ENCODE results near the gene CRB1. TPM values are rescaled to one million over a fixed set of nuclear protein-coding genes. Genes with fewer than 3 reads are reported as not detected.

Gene CRB1
- total RNA-seq, 4 donors from 2014 or later, result 0.12 to 0.54 (median 0.33) TPM

DNA sequence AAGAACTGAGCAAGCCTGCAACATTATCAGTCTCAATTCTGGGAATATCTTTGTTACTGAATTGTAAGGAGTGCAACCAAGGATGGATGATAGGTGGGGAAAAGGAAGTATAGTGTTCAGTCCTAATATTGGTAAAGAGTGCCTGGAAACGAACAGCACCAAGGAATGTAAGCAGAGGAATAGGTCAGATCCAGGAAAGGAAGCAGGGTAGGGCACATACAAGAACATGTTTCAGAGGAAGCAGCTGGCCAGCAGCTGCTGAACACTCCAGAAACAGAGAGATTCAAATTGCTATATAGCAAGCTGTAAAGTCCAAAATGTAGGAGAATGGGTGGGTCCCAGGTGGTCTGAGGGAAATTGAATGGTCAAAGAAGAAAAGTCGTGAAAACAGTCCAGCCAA lies 37.9 kb downstream of the CRB1 start:
- 35 to 40% methylated on average over 2 of the region's 2 CpGs for WGBS, 2 donors (ENCODE audit: low coverage in 1 of 2)
- Histone ChIP-seq H3K27ac (no peak overlapping the region), H3K4me3 (no peak overlapping the region), H3K4me1 (no peaks in the 10 kb centered on the region), H3K36me3 (no peaks in the 10 kb centered on the region), H3K27me3 (no peaks in the 10 kb centered on the region), H3K9me3 (no peaks in the 10 kb centered on the region)
- no peak for ATAC-seq
- no peak for TF ChIP-seq POLR2A (IDR thresholded peaks at IDR 0.05)
- TF ChIP-seq, protein P1, sequence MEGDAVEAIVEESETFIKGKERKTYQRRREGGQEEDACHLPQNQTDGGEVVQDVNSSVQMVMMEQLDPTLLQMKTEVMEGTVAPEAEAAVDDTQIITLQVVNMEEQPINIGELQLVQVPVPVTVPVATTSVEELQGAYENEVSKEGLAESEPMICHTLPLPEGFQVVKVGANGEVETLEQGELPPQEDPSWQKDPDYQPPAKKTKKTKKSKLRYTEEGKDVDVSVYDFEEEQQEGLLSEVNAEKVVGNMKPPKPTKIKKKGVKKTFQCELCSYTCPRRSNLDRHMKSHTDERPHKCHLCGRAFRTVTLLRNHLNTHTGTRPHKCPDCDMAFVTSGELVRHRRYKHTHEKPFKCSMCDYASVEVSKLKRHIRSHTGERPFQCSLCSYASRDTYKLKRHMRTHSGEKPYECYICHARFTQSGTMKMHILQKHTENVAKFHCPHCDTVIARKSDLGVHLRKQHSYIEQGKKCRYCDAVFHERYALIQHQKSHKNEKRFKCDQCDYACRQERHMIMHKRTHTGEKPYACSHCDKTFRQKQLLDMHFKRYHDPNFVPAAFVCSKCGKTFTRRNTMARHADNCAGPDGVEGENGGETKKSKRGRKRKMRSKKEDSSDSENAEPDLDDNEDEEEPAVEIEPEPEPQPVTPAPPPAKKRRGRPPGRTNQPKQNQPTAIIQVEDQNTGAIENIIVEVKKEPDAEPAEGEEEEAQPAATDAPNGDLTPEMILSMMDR (IDR thresholded peaks at IDR 0.05), result no peak
- TF ChIP-seq POLR2AphosphoS5 (IDR thresholded peaks at IDR 0.05), result no peak
- no peak for TF ChIP-seq EP300 (IDR thresholded peaks at IDR 0.05)

DNA sequence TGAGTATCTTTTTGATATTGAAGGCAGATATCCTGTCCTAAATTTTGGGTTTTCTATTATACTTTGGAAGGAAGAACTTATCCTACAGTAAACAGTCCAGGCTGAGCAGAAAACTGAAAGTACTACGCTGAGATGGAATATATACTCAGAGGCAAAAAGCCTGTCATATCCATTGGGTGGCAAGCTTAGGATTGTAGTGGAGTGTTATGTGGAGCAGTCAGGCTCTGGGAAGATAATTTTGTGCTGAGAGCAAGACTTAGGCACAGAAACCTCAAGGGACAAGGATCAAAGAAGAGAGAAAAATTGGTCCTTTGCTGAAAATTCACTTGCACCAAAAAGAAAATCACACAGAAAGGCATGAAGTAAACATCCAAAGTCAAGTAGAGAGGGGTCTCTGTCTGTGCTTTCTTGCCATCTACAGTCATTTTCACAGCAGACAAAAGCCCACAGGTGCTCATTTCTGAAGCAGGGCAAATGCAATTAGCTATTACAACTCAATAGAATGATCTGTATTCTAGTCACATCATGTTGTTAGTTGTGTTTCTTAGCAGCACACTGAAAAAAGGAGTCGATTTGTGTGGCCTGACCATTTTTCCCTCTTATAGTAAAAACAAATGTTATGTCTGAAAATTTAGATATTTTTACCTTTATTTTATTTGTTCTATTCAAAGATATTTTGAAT lies 38.5 kb downstream of the CRB1 start:
- Histone ChIP-seq H3K36me3 (no peaks in the 10 kb centered on the region), H3K9me3 (no peaks in the 10 kb centered on the region), H3K4me1 (no peaks in the 10 kb centered on the region), H3K27me3 (no peaks in the 10 kb centered on the region), H3K27ac (no peak overlapping the region), H3K4me3 (no peak overlapping the region)
- 75 to 77% methylated on average over 2 of the region's 2 CpGs for WGBS, 2 donors (ENCODE audit: low coverage in 1 of 2)
- ATAC-seq, result no peak
- TF ChIP-seq POLR2A (IDR thresholded peaks at IDR 0.05), result no peak
- TF ChIP-seq, protein P1 (IDR thresholded peaks at IDR 0.05), result no peak
- no peak for TF ChIP-seq POLR2AphosphoS5 (IDR thresholded peaks at IDR 0.05)
- no peak for TF ChIP-seq EP300 (IDR thresholded peaks at IDR 0.05)

DNA sequence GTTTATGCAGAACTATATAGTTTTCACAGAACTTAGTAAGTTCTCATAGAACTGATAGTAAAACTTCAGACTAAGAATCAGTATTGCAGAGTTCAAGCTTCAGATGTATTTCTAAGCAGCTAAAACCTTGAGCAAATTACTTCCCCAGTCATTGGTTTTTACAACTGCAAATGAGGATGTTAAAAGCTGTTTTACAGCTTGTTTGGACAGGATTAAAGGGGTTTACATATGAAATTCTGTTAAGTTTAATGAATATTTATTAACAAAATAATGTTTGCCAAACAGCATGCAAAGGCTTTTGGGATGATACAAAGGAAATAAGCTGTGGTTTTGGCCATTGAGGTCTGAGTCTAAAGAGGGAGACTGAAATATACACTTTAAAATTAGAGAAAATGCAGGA lies 39.1 kb downstream of the CRB1 start:
- no peak for ATAC-seq
- H3K9me3 ChIP-seq, result no peaks in the 10 kb centered on the region
- H3K4me3 ChIP-seq, result no peak overlapping the region
- no peaks in the 10 kb centered on the region for H3K4me1 ChIP-seq
- H3K27me3 ChIP-seq, result no peaks in the 10 kb centered on the region
- H3K36me3 ChIP-seq, result no peaks in the 10 kb centered on the region
- no peak overlapping the region for H3K27ac ChIP-seq
- TF ChIP-seq, protein P1 (IDR thresholded peaks at IDR 0.05), result no peak
- TF ChIP-seq POLR2A (IDR thresholded peaks at IDR 0.05), result no peak
- no peak for TF ChIP-seq EP300 (IDR thresholded peaks at IDR 0.05)
- TF ChIP-seq POLR2AphosphoS5 (IDR thresholded peaks at IDR 0.05), result no peak

DNA sequence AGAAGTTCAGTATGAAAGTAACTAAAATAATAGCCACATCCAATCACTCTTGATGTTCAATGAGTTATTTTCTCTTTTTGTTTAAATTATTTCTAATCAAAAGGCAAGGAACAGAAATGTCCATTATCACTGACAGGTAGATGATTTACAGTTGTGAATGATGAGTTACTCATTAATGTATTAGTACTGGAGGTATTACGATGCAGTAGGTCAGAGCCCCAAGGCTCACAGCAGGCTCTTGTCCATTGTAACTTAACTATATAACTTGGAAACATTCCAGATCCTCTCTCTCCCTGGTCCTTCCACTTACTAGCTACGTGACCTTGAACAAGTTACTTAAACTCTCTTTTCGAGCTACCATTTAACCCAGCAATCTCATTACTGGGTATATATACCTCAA lies 39.5 kb downstream of the CRB1 start:
- H3K4me1 ChIP-seq, result no peaks in the 10 kb centered on the region
- no peak for ATAC-seq
- 61 to 63% methylated on average over 3 of the region's 3 CpGs for WGBS, 2 donors (ENCODE audit: low coverage in 1 of 2)
- H3K4me3 ChIP-seq, result no peak overlapping the region
- no peak overlapping the region for H3K27ac ChIP-seq
- no peaks in the 10 kb centered on the region for H3K27me3 ChIP-seq
- H3K36me3 ChIP-seq, result no peaks in the 10 kb centered on the region
- TF ChIP-seq EP300 (IDR thresholded peaks at IDR 0.05) (no peak), POLR2A (IDR thresholded peaks at IDR 0.05) (no peak), POLR2AphosphoS5 (IDR thresholded peaks at IDR 0.05) (no peak)
- TF ChIP-seq, protein P1 (IDR thresholded peaks at IDR 0.05), result no peak
- H3K9me3 ChIP-seq, result no peaks in the 10 kb centered on the region

DNA sequence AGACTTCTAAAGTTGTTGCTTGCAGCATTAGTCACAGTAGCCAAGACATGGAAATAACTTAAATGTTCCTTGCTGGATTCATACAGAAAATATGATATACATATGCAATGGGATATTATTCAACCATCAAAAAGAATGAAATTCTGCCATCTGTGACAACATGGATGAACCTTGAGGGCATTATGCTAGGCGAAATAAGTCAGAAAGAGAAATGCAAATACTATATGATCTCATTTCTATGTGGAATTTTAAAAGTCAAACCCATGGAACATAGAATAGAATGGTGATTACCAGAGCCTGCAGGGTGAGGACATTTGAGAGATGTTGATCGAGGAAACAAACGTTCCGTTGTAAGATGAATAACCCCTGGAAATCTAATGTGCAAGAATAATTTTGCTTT lies 43.0 kb downstream of the CRB1 start:
- Histone ChIP-seq H3K27ac (no peak overlapping the region), H3K27me3 (no peaks in the 10 kb centered on the region), H3K4me1 (no peaks in the 10 kb centered on the region), H3K9me3 (no peaks in the 10 kb centered on the region), H3K36me3 (no peaks in the 10 kb centered on the region), H3K4me3 (no peak overlapping the region)
- 78 to 83% methylated on average over 4 of the region's 4 CpGs for WGBS, 2 donors (ENCODE audit: low coverage in 1 of 2)
- no peak for ATAC-seq
- TF ChIP-seq EP300 (IDR thresholded peaks at IDR 0.05) (no peak), POLR2A (IDR thresholded peaks at IDR 0.05) (no peak), POLR2AphosphoS5 (IDR thresholded peaks at IDR 0.05) (no peak)
- TF ChIP-seq, protein P1 (IDR thresholded peaks at IDR 0.05), result no peak

Data from gastroesophageal sphincter (tissue), 4 donors.